ENCODE data around the gene DYNLT4. TPM values are rescaled to one million over a fixed set of nuclear protein-coding genes. Genes with fewer than 3 reads are reported as not detected.
"Not testable (repeated sequence)": the region's sequence is repeated elsewhere in the genome, so short reads cannot be mapped to it uniquely, and the experiment has no call there.

The DYNLT4 gene
- total RNA-seq (2014; rRNA removed; shearing (Covaris generic)) = 0.25 TPM in 1 of 2 replicates, not detected in the other
- polyA plus RNA-seq (2014; cell fraction: nucleus; rRNA removed) = not detected in 2 replicates

GRCh38 chr1:44806704-44807363, at the start of gene DYNLT4:
TSS of gene DYNLT4 (minus strand) at chr1:44807351. CDS start at chr1:44806668, 683 bp downstream.
- no peak for DNase-seq (ENCODE audit: extremely low read depth, low read depth)

GRCh38 chr1:44855742-44856141, 48.6 kb upstream of the DYNLT4 start:
- no peak for DNase-seq (ENCODE audit: extremely low read depth, low read depth)

GRCh38 chr1:44854970-44855369, 47.8 kb upstream of the DYNLT4 start:
- no peak for DNase-seq (ENCODE audit: extremely low read depth, low read depth)

GRCh38 chr1:44853201-44853600, 46.0 kb upstream of the DYNLT4 start:
- no peak for DNase-seq (ENCODE audit: extremely low read depth, low read depth)

GRCh38 chr1:44851308-44851707, 44.2 kb upstream of the DYNLT4 start:
- DNase-seq (ENCODE audit: extremely low read depth, low read depth) = no peak

GRCh38 chr1:44849575-44850132, 42.5 kb upstream of the DYNLT4 start:
- no peak for DNase-seq (ENCODE audit: extremely low read depth, low read depth)

- DNase-seq (ENCODE audit: extremely low read depth, low read depth) = no peak
These were observed 41.5 kb upstream of the DYNLT4 start for GRCh38 chr1:44848456-44849181.

- DNase-seq (ENCODE audit: extremely low read depth, low read depth) = no peak
These were observed 40.7 kb upstream of the DYNLT4 start for GRCh38 chr1:44847845-44848244.

GRCh38 chr1:44846985-44847384, 39.8 kb upstream of the DYNLT4 start:
- no peak for DNase-seq (ENCODE audit: extremely low read depth, low read depth)

GRCh38 chr1:44842862-44843655, 35.9 kb upstream of the DYNLT4 start, which contains the start of gene PTCH2:
TSS of gene PTCH2 (minus strand) at chr1:44843253. CDS start at chr1:44842932, 321 bp downstream.
- peak; percentile 15 for DNase-seq (ENCODE audit: extremely low read depth, low read depth)

- DNase-seq (ENCODE audit: extremely low read depth, low read depth) = no peak
These were observed 35.3 kb upstream of the DYNLT4 start for GRCh38 chr1:44842486-44842861.

GRCh38 chr1:44839576-44839975, 32.4 kb upstream of the DYNLT4 start:
- DNase-seq (ENCODE audit: extremely low read depth, low read depth) = no peak

- DNase-seq (ENCODE audit: extremely low read depth, low read depth) = not testable (repeated sequence)
These were observed 31.1 kb upstream of the DYNLT4 start for GRCh38 chr1:44838294-44838693.

GRCh38 chr1:44835738-44836675, 28.9 kb upstream of the DYNLT4 start:
- peak; percentile 67 for DNase-seq (ENCODE audit: extremely low read depth, low read depth)

- no peak for DNase-seq (ENCODE audit: extremely low read depth, low read depth)
These were observed 27.2 kb upstream of the DYNLT4 start for GRCh38 chr1:44834328-44834727.

GRCh38 chr1:44832056-44832705, 25.0 kb upstream of the DYNLT4 start:
- no peak for DNase-seq (ENCODE audit: extremely low read depth, low read depth)

GRCh38 chr1:44831516-44831915, 24.4 kb upstream of the DYNLT4 start:
- DNase-seq (ENCODE audit: extremely low read depth, low read depth) = no peak

GRCh38 chr1:44830900-44831304, 23.8 kb upstream of the DYNLT4 start:
- no peak for DNase-seq (ENCODE audit: extremely low read depth, low read depth)
